HEK293 (cell line): ENCODE results near the gene PPP1R27.
A peak's percentile ranks its signal among the peaks of the same experiment; 100 is the strongest.

Source experiments
- GFI1B ChIP-seq: fragments of 450-650 bp; formaldehyde crosslinking; IDR thresholded peaks from 2 replicates; pipeline ENCODE4 v1.5.1; 2016; ENCODE audit warnings: missing biosample characterization, missing genetic modification characterization
- GLIS1 ChIP-seq: fragments of 450-650 bp; formaldehyde crosslinking; IDR thresholded peaks from 2 replicates; pipeline ENCODE4 v1.5.1; 2016; ENCODE audit warnings: missing biosample characterization, missing genetic modification characterization
- HOXA7 ChIP-seq: sonication (generic); formaldehyde crosslinking; IDR thresholded peaks from 2 replicates; pipeline ENCODE4 v1.8.1; 2022; ENCODE audit warnings: missing genetic modification reagents, borderline replicate concordance
- KLF7 ChIP-seq: fragments of 450-650 bp; formaldehyde crosslinking; IDR thresholded peaks from 2 replicates; pipeline ENCODE4 v1.5.1; 2016; ENCODE audit warnings: missing biosample characterization, missing genetic modification characterization, borderline replicate concordance
- KLF8 ChIP-seq: fragments of 450-650 bp; formaldehyde crosslinking; IDR thresholded peaks from 2 replicates; pipeline ENCODE4 v1.5.1; 2016; ENCODE audit warnings: missing biosample characterization, missing genetic modification characterization
- MYNN ChIP-seq: fragments of 450-650 bp; formaldehyde crosslinking; IDR thresholded peaks from 2 replicates; pipeline ENCODE4 v1.5.1; 2016; ENCODE audit warnings: missing biosample characterization, missing genetic modification characterization, borderline replicate concordance
- MZF1 ChIP-seq: fragments of 450-650 bp; formaldehyde crosslinking; IDR thresholded peaks from 2 replicates; pipeline ENCODE4 v1.5.1; 2017; ENCODE audit warnings: missing biosample characterization, missing genetic modification characterization, borderline replicate concordance
- PRDM4 ChIP-seq: fragments of 450-650 bp; formaldehyde crosslinking; IDR thresholded peaks from 2 replicates; pipeline ENCODE4 v1.5.1; 2017; ENCODE audit warnings: missing biosample characterization, missing genetic modification characterization
- SCRT2 ChIP-seq: fragments of 450-650 bp; formaldehyde crosslinking; IDR thresholded peaks from 2 replicates; pipeline ENCODE4 v1.5.1; 2016; ENCODE audit warnings: missing biosample characterization, missing genetic modification characterization
- SP7 ChIP-seq: fragments of 450-650 bp; formaldehyde crosslinking; IDR thresholded peaks from 2 replicates; pipeline ENCODE4 v1.5.1; 2016; ENCODE audit warnings: missing biosample characterization, missing genetic modification characterization
- WT1 ChIP-seq: fragments of 450-650 bp; formaldehyde crosslinking; IDR thresholded peaks from 2 replicates; pipeline ENCODE4 v1.5.1; 2016; ENCODE audit warnings: missing biosample characterization, missing genetic modification characterization
- ZBTB1 ChIP-seq: fragments of 450-650 bp; formaldehyde crosslinking; IDR thresholded peaks from 2 replicates; pipeline ENCODE4 v1.5.1; 2016; ENCODE audit warnings: missing biosample characterization, missing genetic modification characterization
- ZBTB17 ChIP-seq: fragments of 450-650 bp; formaldehyde crosslinking; IDR thresholded peaks from 2 replicates; pipeline ENCODE4 v1.5.1; 2016; ENCODE audit warnings: missing biosample characterization, missing genetic modification characterization
- ZBTB44 ChIP-seq: fragments of 450-650 bp; IDR thresholded peaks from 2 replicates; pipeline ENCODE4 v1.5.1; 2018; ENCODE audit warnings: missing biosample characterization, mild to moderate bottlenecking, missing genetic modification characterization
- ZBTB6 ChIP-seq: fragments of 450-650 bp; formaldehyde crosslinking; IDR thresholded peaks from 2 replicates; pipeline ENCODE4 v1.5.1; 2017; ENCODE audit warnings: missing biosample characterization, missing genetic modification characterization
- ZBTB7A ChIP-seq: fragments of 450-650 bp; formaldehyde crosslinking; IDR thresholded peaks from 2 replicates; pipeline ENCODE4 v1.5.1; 2016; ENCODE audit warnings: low read depth, missing biosample characterization, missing genetic modification characterization
- ZNF138 ChIP-seq: fragments of 450-650 bp; formaldehyde crosslinking; IDR thresholded peaks from 2 replicates; pipeline ENCODE4 v1.5.1; 2016; ENCODE audit warnings: missing biosample characterization, missing genetic modification characterization, borderline replicate concordance
- ZNF157 ChIP-seq: fragments of 450-650 bp; formaldehyde crosslinking; IDR thresholded peaks from 2 replicates; pipeline ENCODE4 v1.5.1; 2016; ENCODE audit warnings: missing biosample characterization, missing genetic modification characterization
- ZNF175 ChIP-seq: fragments of 450-650 bp; formaldehyde crosslinking; IDR thresholded peaks from 2 replicates; pipeline ENCODE4 v1.5.1; 2016; ENCODE audit warnings: missing biosample characterization, missing genetic modification characterization
- ZNF19 ChIP-seq: fragments of 450-650 bp; formaldehyde crosslinking; IDR thresholded peaks from 2 replicates; pipeline ENCODE4; 2016; ENCODE audit warnings: missing biosample characterization, missing genetic modification characterization, low read depth
- ZNF324 ChIP-seq: fragments of 450-650 bp; formaldehyde crosslinking; IDR thresholded peaks from 2 replicates; pipeline ENCODE4 v1.5.1; 2016; ENCODE audit warnings: missing biosample characterization, missing genetic modification characterization
- ZNF391 ChIP-seq: fragments of 450-650 bp; formaldehyde crosslinking; IDR thresholded peaks from 2 replicates; pipeline ENCODE4 v1.5.1; 2016; ENCODE audit warnings: low read depth, missing biosample characterization, missing genetic modification characterization, borderline replicate concordance
- ZNF423 ChIP-seq: fragments of 450-650 bp; formaldehyde crosslinking; IDR thresholded peaks from 2 replicates; pipeline ENCODE4 v1.5.1; 2016; ENCODE audit warnings: missing biosample characterization, missing genetic modification characterization
- ZNF433 ChIP-seq: fragments of 450-650 bp; formaldehyde crosslinking; IDR thresholded peaks from 2 replicates; pipeline ENCODE4 v1.5.1; 2016; ENCODE audit warnings: missing biosample characterization, missing genetic modification characterization, low read depth
- ZNF530 ChIP-seq: fragments of 450-650 bp; formaldehyde crosslinking; IDR thresholded peaks from 2 replicates; pipeline ENCODE4 v1.5.1; 2016; ENCODE audit warnings: low read depth, missing biosample characterization, missing genetic modification characterization
- ZNF555 ChIP-seq: fragments of 450-650 bp; formaldehyde crosslinking; conservative IDR thresholded peaks from 2 replicates; pipeline ENCODE4 v1.5.1; 2017; ENCODE audit warnings: missing biosample characterization, mild to moderate bottlenecking, missing genetic modification characterization, inconsistent platforms
- ZNF558 ChIP-seq: fragments of 450-650 bp; formaldehyde crosslinking; IDR thresholded peaks from 2 replicates; pipeline ENCODE4 v1.5.1; 2016; ENCODE audit warnings: missing biosample characterization, missing genetic modification characterization
- ZNF560 ChIP-seq: fragments of 450-650 bp; formaldehyde crosslinking; IDR thresholded peaks from 2 replicates; pipeline ENCODE4 v1.5.1; 2017; ENCODE audit warnings: missing biosample characterization, missing genetic modification characterization, borderline replicate concordance
- ZNF585B ChIP-seq: fragments of 450-650 bp; formaldehyde crosslinking; IDR thresholded peaks from 2 replicates; pipeline ENCODE4 v1.5.1; 2016; ENCODE audit warnings: missing biosample characterization, missing genetic modification characterization
- ZNF600 ChIP-seq: fragments of 450-650 bp; formaldehyde crosslinking; IDR thresholded peaks from 2 replicates; pipeline ENCODE4 v1.5.1; 2016; ENCODE audit warnings: missing biosample characterization, missing genetic modification characterization
- ZNF624 ChIP-seq: fragments of 450-650 bp; formaldehyde crosslinking; IDR thresholded peaks from 2 replicates; pipeline ENCODE4 v1.5.1; 2017; ENCODE audit warnings: missing biosample characterization, missing genetic modification characterization
- ZNF629 ChIP-seq: fragments of 450-650 bp; formaldehyde crosslinking; IDR thresholded peaks from 2 replicates; pipeline ENCODE4 v1.5.1; 2017; ENCODE audit warnings: missing biosample characterization, missing genetic modification characterization
- ZNF670 ChIP-seq: fragments of 450-650 bp; formaldehyde crosslinking; IDR thresholded peaks from 2 replicates; pipeline ENCODE4 v1.5.1; 2016; ENCODE audit warnings: missing biosample characterization, missing genetic modification characterization, low read depth
- ZNF747 ChIP-seq: fragments of 450-650 bp; formaldehyde crosslinking; IDR thresholded peaks from 2 replicates; pipeline ENCODE4 v1.5.1; 2016; ENCODE audit warnings: missing biosample characterization, missing genetic modification characterization
- ZNF76 ChIP-seq: fragments of 450-650 bp; formaldehyde crosslinking; IDR thresholded peaks from 2 replicates; pipeline ENCODE4; 2016; ENCODE audit warnings: low read depth, missing biosample characterization, missing genetic modification characterization, borderline replicate concordance
- ZNF776 ChIP-seq: fragments of 450-650 bp; formaldehyde crosslinking; IDR thresholded peaks from 2 replicates; pipeline ENCODE4 v1.5.0; 2017; ENCODE audit warnings: missing biosample characterization, missing genetic modification characterization, borderline replicate concordance
- ZNF777 ChIP-seq: fragments of 450-650 bp; formaldehyde crosslinking; IDR thresholded peaks from 2 replicates; pipeline ENCODE4 v1.5.1; 2017; ENCODE audit warnings: missing biosample characterization, missing genetic modification characterization, borderline replicate concordance

Gene PPP1R27

GRCh38 chr17:81867170-81867990 is 32.5 kb upstream of the PPP1R27 start (continued):
- peak; percentile 48; the same call in 1 of the 2 replicates for TF ChIP-seq PRDM4 (tag by site-specific recombination)
- TF ChIP-seq ZNF747 (tag by site-specific recombination): no peak
- no peak for TF ChIP-seq ZBTB6 (tag by site-specific recombination)
- TF ChIP-seq ZNF175 (tag by site-specific recombination): no peak
- no peak for TF ChIP-seq ZNF624 (tag by site-specific recombination)
- TF ChIP-seq MZF1 (tag by site-specific recombination): peak; percentile 66; the same call in 1 of the 2 replicates
- no peak for TF ChIP-seq MYNN
- TF ChIP-seq WT1 (tag by site-specific recombination): peak; percentile 57
- 0 out of 2 replicates have a peak, but pooled peaks have one; percentile 10 for TF ChIP-seq ZNF423 (tag by site-specific recombination)
- TF ChIP-seq ZNF19: no peak
- TF ChIP-seq ZNF530 (tag by site-specific recombination): no peak
- TF ChIP-seq GLIS1 (tag by site-specific recombination): peak; percentile 76
- no peak for TF ChIP-seq GFI1B
- TF ChIP-seq ZNF555 (tag by site-specific recombination): no peak
- no peak for TF ChIP-seq ZNF76 (tag by site-specific recombination)
- no peak for TF ChIP-seq ZNF138
- no peak for TF ChIP-seq ZNF433 (tag by site-specific recombination)
- TF ChIP-seq SP7: 0 out of 2 replicates have a peak, but pooled peaks have one; percentile 24
- TF ChIP-seq ZNF629 (tag by site-specific recombination): 0 out of 2 replicates have a peak, but pooled peaks have one; percentile 15
- TF ChIP-seq ZNF585B (tag by site-specific recombination): no peak
- no peak for TF ChIP-seq ZNF558 (tag by site-specific recombination)
- TF ChIP-seq ZBTB7A (tag by site-specific recombination): no peak
- no peak for TF ChIP-seq ZNF391
- peak; percentile 50; the same call in 1 of the 2 replicates for TF ChIP-seq ZBTB17 (tag by site-specific recombination)
- no peak for TF ChIP-seq ZNF777
- TF ChIP-seq ZBTB44: no peak
- no peak for TF ChIP-seq ZNF324 (tag by site-specific recombination)
- peak; percentile 56; the same call in 1 of the 2 replicates for TF ChIP-seq ZNF600 (tag by site-specific recombination)
- no peak for TF ChIP-seq HOXA7 (CRISPR knock-in tag)
- TF ChIP-seq ZNF776: no peak
- TF ChIP-seq ZNF670 (tag by site-specific recombination): no peak
- TF ChIP-seq KLF8 (tag by site-specific recombination): peak; percentile 79; the same call in 1 of the 2 replicates
- TF ChIP-seq KLF7 (tag by site-specific recombination): no peak
- no peak for TF ChIP-seq ZNF157 (tag by site-specific recombination)
- TF ChIP-seq SCRT2: peak; percentile 55
- no peak for TF ChIP-seq ZNF560
- no peak for TF ChIP-seq ZBTB1
